Dermis microvascular lymphatic vessel endothelial cell (primary cell): ENCODE data around the gene LRMDA. TPM values are rescaled to one million over a fixed set of nuclear protein-coding genes. Genes with fewer than 3 reads are reported as not detected.

Experiments
- DNase-seq, 2 donors: peaks; one replicate each; pipeline versions ENCODE4 v3.0.0 to v3.0.0-alpha.2; 2010; ENCODE audit warnings: low read depth in 2 of 2
- total RNA-seq: library from RNA; depleted of rRNA; stranded (reverse); fragments of >200 nt; gene quantifications from 2 replicates; pipeline ENCODE4 v1.2.1, GENCODE V29; 2014

LRMDA gene
- total RNA-seq, 1 donor from 2014 or later = 10.4 TPM

GRCh38 chr10:76150139-76150875 lies 718.9 kb downstream of the LRMDA start:
- DNase-seq = no peak

GRCh38 chr10:76150876-76151288 lies 719.5 kb downstream of the LRMDA start:
- no peak for DNase-seq

- DNase-seq = no peak
Observed at GRCh38 chr10:76152186-76152585, 720.8 kb downstream of the LRMDA start.

- no peak for DNase-seq
Observed at GRCh38 chr10:76155961-76156360, 724.5 kb downstream of the LRMDA start.

- no peak for DNase-seq
Observed at GRCh38 chr10:76160446-76161300, 729.2 kb downstream of the LRMDA start.

GRCh38 chr10:76161301-76161582 lies 729.8 kb downstream of the LRMDA start:
- no peak for DNase-seq

GRCh38 chr10:76168437-76168836 lies 737.0 kb downstream of the LRMDA start:
- no peak for DNase-seq

- DNase-seq = no peak
Observed at GRCh38 chr10:76169246-76169645, 737.8 kb downstream of the LRMDA start.

- no peak for DNase-seq
Observed at GRCh38 chr10:76172020-76172419, 740.6 kb downstream of the LRMDA start.

- no peak for DNase-seq
Observed at GRCh38 chr10:76175533-76176165, 744.2 kb downstream of the LRMDA start.

GRCh38 chr10:76176166-76176550 lies 744.7 kb downstream of the LRMDA start:
- no peak for DNase-seq

- no peak for DNase-seq
Observed at GRCh38 chr10:76177936-76178335, 746.5 kb downstream of the LRMDA start.

GRCh38 chr10:76178532-76179292 lies 747.3 kb downstream of the LRMDA start:
- DNase-seq = no peak

GRCh38 chr10:76179806-76180205 lies 748.4 kb downstream of the LRMDA start:
- no peak for DNase-seq

- no peak for DNase-seq
Observed at GRCh38 chr10:76184647-76185046, 753.2 kb downstream of the LRMDA start.

- DNase-seq = no peak
Observed at GRCh38 chr10:76185471-76186301, 754.3 kb downstream of the LRMDA start.

- DNase-seq = no peak
Observed at GRCh38 chr10:76188216-76188615, 756.8 kb downstream of the LRMDA start.

GRCh38 chr10:76190634-76191270 lies 759.3 kb downstream of the LRMDA start:
- no peak for DNase-seq

- no peak for DNase-seq
Observed at GRCh38 chr10:76191336-76191735, 759.9 kb downstream of the LRMDA start.

- DNase-seq = no peak
Observed at GRCh38 chr10:76192151-76192550, 760.7 kb downstream of the LRMDA start.
